Esophagus squamous epithelium (tissue), 5 donors: ENCODE results near the gene LDLR. TPM values are rescaled to one million over a fixed set of nuclear protein-coding genes. Genes with fewer than 3 reads are reported as not detected.
"Not testable (repeated sequence)": the region's sequence is repeated elsewhere in the genome, so short reads cannot be mapped to it uniquely, and the experiment has no call there.

Source experiments
- DNase-seq: peaks from one replicate; lab custom pipeline; 2025; lab: John Stamatoyannopoulos, UW
- H3K27ac ChIP-seq, 4 donors: fragments of 200-600 bp; sonication (generic); one replicate each; pipeline ENCODE4 v1.5.1; 2016 to 2019; ENCODE audit warnings: mild to moderate bottlenecking in 1 of 4
- H3K27me3 ChIP-seq, 4 donors: fragments of 200-600 bp; sonication (generic); 1 replicate in 3 of 4; 2 replicates in 1 of 4; pipeline versions ENCODE4 v1.5.1 to v1.6.0; 2017 to 2021; ENCODE audit warnings: antibody characterized with exemption in 1 of 4
- H3K36me3 ChIP-seq, 3 donors: fragments of 200-600 bp; sonication (generic); one replicate each; pipeline ENCODE4 v1.5.1; 2016 to 2019
- H3K4me1 ChIP-seq, 3 donors: fragments of 200-600 bp; sonication (generic); one replicate each; pipeline ENCODE4 v1.5.1; 2017 to 2019
- H3K4me3 ChIP-seq, 4 donors: fragments of 200-600 bp; sonication (generic); 1 replicate in 3 of 4; 2 replicates in 1 of 4; pipeline ENCODE4 v1.5.1; 2016 to 2019; ENCODE audit warnings: mild to moderate bottlenecking in 2 of 4, moderate library complexity in 1 of 4
- H3K9me3 ChIP-seq, 3 donors: fragments of 200-600 bp; sonication (generic); one replicate each; pipeline ENCODE4 v1.5.1; 2016 to 2019
- POLR2A ChIP-seq, 4 donors: fragments of 450-650 bp; IDR thresholded peaks; one replicate each; pipeline ENCODE4 v1.6.1; 2017; ENCODE audit warnings: antibody characterized with exemption in 4 of 4, mild to moderate bottlenecking in 4 of 4, moderate library complexity in 3 of 4
- WGBS, 2 donors: methylation state at CpG; one replicate each; pipeline ENCODE4 v1.1.5; 2018; 5-methylcytosine and 5-hydroxymethylcytosine counted together
- intact Hi-C: fragments of 100-400 bp; cut with DNase I; formaldehyde crosslinking; loops from one replicate; pipeline ENCODE4 v1.15.0; 2022
- total RNA-seq, 4 donors: library from RNA; depleted of rRNA; stranded (reverse); fragments of >200 nt; gene quantifications; one replicate each; pipeline ENCODE4 v1.1.0, GENCODE V29; 2016
- TF ChIP-seq, protein P1 (sequence below), 6 experiments: fragments of 450-650 bp in 4 of 6; fragments of 200-600 bp in 2 of 6; sonication (generic) in 2 of 6; IDR thresholded peaks; one replicate each; pipeline ENCODE4 v1.5.1; 2016 to 2019; ENCODE audit warnings: antibody characterized with exemption in 6 of 6, mild to moderate bottlenecking in 4 of 6, moderate library complexity in 4 of 6
- donor health status: DM: yes; HTN: yes; CAD: no.

The LDLR gene
- total RNA-seq, 4 donors from 2014 or later: 58.9 to 207 (median 149) TPM

DNA sequence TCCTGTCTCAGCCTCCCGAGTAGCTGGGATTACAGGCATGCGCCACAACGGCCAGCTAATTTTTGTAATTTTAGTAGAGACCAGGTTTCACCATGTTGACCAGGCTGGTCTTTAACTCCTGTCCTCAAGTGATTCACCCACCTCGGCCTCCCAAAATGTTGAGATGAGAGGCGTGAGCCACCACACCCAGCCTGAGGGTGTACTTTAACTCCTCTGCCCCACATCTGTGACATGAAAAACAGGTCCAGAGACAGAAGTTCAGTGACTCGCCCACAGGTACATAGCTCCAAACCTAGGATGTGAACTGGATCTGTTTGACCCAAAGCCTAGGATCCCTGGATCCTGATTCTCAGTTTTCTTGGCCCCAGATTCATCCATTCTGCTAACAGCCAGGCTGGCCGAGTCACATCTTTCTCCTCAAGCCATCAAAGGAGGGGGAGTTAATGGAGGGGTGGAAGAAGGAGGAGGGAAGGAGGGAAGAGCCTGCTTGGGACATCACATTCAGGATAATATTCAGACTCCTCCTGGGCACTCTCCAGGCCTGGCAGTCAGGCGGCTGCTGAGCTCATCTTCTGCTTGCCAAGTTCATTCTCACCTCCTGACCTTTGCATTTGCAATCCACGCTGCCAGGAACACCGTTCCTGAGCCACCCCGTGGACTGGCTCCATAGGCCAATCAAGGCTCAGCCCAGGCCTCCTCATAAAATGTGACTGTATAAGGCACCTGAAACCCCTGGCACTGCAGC lies 63.2 kb downstream of the LDLR start:
- H3K4me3 ChIP-seq: no peak overlapping the region
- intact Hi-C loops: no loop called here
- WGBS, 2 donors: 48 to 63% methylated on average over 8 to 10 of the region's 11 CpGs
- no peaks in the 10 kb centered on the region for H3K9me3 ChIP-seq
- DNase-seq: no peak
- no peaks in the 10 kb centered on the region for H3K27me3 ChIP-seq
- no peaks in the 10 kb centered on the region for H3K36me3 ChIP-seq
- peaks cover 15 to 67% (median 33%) of the 10 kb centered on the region in 3 donors for H3K4me1 ChIP-seq
- TF ChIP-seq, protein P1, sequence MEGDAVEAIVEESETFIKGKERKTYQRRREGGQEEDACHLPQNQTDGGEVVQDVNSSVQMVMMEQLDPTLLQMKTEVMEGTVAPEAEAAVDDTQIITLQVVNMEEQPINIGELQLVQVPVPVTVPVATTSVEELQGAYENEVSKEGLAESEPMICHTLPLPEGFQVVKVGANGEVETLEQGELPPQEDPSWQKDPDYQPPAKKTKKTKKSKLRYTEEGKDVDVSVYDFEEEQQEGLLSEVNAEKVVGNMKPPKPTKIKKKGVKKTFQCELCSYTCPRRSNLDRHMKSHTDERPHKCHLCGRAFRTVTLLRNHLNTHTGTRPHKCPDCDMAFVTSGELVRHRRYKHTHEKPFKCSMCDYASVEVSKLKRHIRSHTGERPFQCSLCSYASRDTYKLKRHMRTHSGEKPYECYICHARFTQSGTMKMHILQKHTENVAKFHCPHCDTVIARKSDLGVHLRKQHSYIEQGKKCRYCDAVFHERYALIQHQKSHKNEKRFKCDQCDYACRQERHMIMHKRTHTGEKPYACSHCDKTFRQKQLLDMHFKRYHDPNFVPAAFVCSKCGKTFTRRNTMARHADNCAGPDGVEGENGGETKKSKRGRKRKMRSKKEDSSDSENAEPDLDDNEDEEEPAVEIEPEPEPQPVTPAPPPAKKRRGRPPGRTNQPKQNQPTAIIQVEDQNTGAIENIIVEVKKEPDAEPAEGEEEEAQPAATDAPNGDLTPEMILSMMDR (IDR thresholded peaks at IDR 0.05): no peak
- no peak for TF ChIP-seq POLR2A (IDR thresholded peaks at IDR 0.05)
- H3K27ac ChIP-seq: peak overlapping the region; percentile 57 to 80 (median 76)

DNA sequence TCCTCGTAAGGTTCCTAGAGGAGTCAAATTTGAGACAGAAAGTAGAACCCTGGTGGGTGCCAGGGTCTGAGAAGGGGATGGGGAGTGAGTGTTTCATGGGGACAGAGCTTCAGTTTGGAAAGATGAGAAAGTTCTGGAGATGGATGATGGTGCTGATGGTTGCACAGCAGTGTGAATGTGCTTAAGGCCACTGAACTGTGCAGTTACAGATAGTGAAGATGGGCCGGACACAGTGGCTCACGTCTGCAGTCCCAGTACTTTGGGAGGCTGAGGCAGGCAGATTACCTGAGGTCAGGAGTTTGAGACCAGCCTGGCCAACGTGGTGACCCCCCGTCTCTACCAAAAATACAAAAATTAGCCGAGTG lies 65.4 kb downstream of the LDLR start:
- DNase-seq: no peak
- no peaks in the 10 kb centered on the region for H3K27me3 ChIP-seq
- no peak for TF ChIP-seq POLR2A (IDR thresholded peaks at IDR 0.05)
- TF ChIP-seq, protein P1 (IDR thresholded peaks at IDR 0.05): no peak
- peak overlapping the region in 2 of 4 donors; percentile 3 to 34 for H3K27ac ChIP-seq
- intact Hi-C loops: no loop called here
- H3K4me3 ChIP-seq: peak overlapping the region; percentile 53 to 76 (median 60)
- no peaks in the 10 kb centered on the region for H3K9me3 ChIP-seq
- H3K4me1 ChIP-seq: peaks cover 15 to 81% (median 44%) of the 10 kb centered on the region in 3 donors
- no peaks in the 10 kb centered on the region for H3K36me3 ChIP-seq
- WGBS, 2 donors: 49 to 50% methylated on average over 6 of the region's 6 CpGs

DNA sequence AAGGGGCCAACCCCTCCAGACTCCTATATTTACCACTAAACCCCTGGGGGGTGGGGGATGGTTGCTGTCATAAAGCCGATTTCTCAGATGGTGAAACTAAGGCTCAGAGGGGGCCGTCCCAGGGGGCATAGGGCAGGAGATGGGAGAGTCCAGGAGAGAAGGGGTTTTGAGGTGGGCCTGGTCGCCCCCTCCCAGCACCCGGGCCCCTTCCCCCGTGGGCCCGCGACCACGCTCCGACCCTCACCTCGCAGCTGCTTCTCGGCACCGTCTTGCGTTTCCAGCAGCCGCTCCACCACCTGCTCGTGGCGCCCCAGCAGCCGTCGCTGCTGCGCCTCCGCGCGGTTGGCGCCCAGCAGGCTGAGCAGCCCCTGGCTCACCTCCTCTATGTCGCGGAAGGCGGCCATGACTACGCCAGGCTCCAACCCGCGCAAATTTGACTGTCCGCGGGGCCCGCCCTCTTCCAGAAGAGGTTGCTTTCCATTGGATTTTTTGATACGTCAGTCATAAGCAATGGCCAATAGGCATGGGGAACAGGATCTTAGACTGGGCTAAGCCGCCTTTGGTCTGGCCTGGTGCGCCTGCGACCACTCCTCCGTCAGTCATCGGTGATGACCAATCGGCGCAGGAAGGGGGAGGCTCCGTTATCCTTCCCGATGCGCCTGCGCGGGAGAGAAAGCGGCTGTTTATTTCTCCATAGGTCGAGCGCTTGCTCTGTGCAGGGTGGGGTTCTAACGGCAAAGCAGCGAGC lies 66.3 kb downstream of the LDLR start, which contains the start of gene SPC24:
Gene SPC24 (minus strand): TSS at position 410 of the 748 bp plus-strand sequence. CDS start 6 bp downstream, at position 404.
- intact Hi-C loops: no loop called here
- Histone ChIP-seq H3K36me3 (no peaks in the 10 kb centered on the region), H3K9me3 (no peaks in the 10 kb centered on the region), H3K27ac (peak within 1 kb of the TSS; percentile 59 to 79 (median 71)), H3K27me3 (no peaks in the 10 kb centered on the region), H3K4me3 (peak within 1 kb of the TSS; percentile 53 to 76 (median 60)), H3K4me1 (peaks cover 15 to 86% (median 44%) of the 10 kb centered on the region in 3 donors)
- peak; percentile 48 for DNase-seq
- TF ChIP-seq, protein P1 (IDR thresholded peaks at IDR 0.05): no peak
- no peak for TF ChIP-seq POLR2A (IDR thresholded peaks at IDR 0.05)
- 0% methylated on average over 7 to 13 of the region's 50 CpGs for WGBS, 2 donors

DNA sequence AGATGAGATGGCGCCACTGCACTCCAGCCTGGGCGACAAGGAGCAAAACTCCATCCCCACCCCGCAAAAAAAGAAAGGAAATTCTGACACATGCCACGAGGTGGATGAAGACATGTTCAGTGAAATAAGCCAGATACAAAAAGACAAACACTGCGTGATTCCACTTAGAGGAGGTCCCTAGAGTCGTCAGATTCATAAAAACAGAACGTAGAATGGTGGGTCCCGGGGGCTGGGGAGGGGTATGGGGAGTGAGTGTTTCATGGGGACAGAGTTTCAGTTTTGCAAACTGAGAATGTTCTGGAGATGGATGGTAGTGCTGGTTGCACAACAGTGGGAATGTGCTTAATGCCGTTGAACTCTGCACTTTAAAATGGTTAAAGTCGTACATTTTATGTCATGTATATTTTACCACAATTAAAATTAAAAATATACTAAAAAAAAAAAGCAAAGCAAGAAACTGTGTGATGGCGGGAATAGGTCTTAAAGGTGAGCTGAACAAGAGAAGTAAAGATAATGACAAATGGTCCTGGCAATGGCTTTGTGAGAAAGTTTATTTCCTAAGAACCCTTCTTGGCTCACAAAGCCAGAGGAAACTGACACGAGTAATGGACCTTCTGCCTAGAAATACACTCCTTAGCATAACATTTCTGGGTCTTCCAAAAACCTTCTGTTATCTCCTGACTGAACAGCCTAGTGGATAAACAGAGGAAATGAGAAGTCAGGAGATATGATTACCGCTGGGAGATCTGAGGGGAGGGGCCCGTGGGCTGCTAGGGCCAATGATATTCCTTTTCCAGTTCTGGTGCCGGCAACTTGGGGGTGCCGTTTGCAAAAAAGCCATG lies 70.6 kb downstream of the LDLR start:
- Histone ChIP-seq H3K27ac (peak overlapping the region; percentile 21 to 89 (median 78)), H3K4me1 (peaks cover 11 to 66% (median 39%) of the 10 kb centered on the region in 3 donors), H3K27me3 (no peaks in the 10 kb centered on the region), H3K36me3 (no peaks in the 10 kb centered on the region), H3K4me3 (no peak overlapping the region), H3K9me3 (no peaks in the 10 kb centered on the region)
- intact Hi-C loops: no loop called here
- WGBS, 2 donors: 46 to 57% methylated on average over 16 of the region's 16 CpGs
- no peak for DNase-seq
- TF ChIP-seq, protein P1 (IDR thresholded peaks at IDR 0.05): no peak
- no peak for TF ChIP-seq POLR2A (IDR thresholded peaks at IDR 0.05)

DNA sequence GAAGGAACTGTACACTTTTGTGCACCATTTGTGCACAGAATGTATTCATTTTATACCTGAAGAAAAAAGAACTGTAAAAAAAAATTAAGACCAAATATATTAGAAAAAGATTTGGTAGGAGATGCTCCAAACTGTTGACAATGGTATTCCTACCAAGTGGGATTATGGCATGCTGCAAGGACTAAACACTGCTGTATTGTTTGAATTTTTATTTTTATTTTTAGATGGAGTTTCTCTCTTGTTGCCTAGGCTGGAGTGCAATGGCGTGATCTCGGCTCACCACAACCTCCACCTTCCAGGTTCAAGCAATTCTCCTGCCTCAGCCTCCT lies 71.1 kb downstream of the LDLR start:
- peak overlapping the region in 3 of 4 donors; percentile 74 to 81 (median 76) for H3K27ac ChIP-seq
- WGBS, 2 donors: 82 to 100% methylated on average over 2 of the region's 2 CpGs
- H3K36me3 ChIP-seq, H3K4me3 ChIP-seq, H3K9me3 ChIP-seq, intact Hi-C loops, H3K27me3 ChIP-seq, DNase-seq: not testable (repeated sequence)
- peaks cover 8 to 64% (median 36%) of the 10 kb centered on the region in 3 donors for H3K4me1 ChIP-seq
